ENCODE data around the gene ZNF142. TPM values are rescaled to one million over a fixed set of nuclear protein-coding genes. Genes with fewer than 3 reads are reported as not detected.

Gene ZNF142
- total and polyA plus RNA-seq, 9 of the 15 experiments (the other 6 are each of a cell fraction or from before 2014, with no cell fraction given): 0.50 to 26.1 (median 4.5) TPM

DNA sequence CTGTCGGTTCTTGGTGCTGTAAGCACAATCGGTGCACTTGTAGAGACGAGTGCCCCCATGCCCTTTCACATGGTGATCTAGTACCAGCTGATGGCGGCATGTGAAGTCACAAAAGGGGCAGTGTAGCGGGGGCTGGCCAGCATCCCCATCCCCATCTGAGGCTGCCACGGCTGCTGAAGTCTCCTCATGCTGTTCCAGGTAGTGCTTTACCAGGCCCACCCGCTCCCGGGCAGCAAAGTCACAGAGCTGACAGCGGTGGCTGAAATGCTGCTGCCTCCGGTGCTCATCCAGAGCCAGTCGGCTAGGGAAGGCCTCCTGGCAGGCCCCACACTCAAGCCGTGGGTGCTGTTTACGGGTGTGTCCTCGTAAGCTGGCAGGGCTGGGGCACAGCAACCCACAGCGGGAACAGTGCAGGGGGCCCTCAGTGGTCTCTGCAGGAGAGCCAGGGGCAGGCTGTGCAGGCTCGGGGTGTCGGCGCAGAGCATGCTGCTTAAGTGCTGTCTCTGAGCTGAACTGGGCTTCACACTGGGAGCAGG is 17.2 kb downstream of the ZNF142 start:
- no TSS peak for BruUV-seq (replicated peaks)
- Histone ChIP-seq H2AFZ (ENCODE audit: low read depth, low read length) (no peak overlapping the region), H3K36me3 (ENCODE audit: control insufficient read depth, insufficient read depth, low read length) (peaks cover 82% of the 10 kb centered on the region; the same call in 2 of the 3 replicates), H3K9me3 (replicated peaks; ENCODE audit: control insufficient read depth, insufficient read depth, low read depth, low read length) (no peaks in the 10 kb centered on the region), H4K20me1 (replicated peaks; ENCODE audit: control insufficient read depth, insufficient read depth, low read length) (no peaks in the 10 kb centered on the region), H3K27ac (ENCODE audit: extremely low read depth, low read depth, low read length) (no peak overlapping the region), H3K9me1 (ENCODE audit: control insufficient read depth, insufficient read depth, low read length) (no peaks in the 10 kb centered on the region), H3K4me1 (replicated peaks in 1 of 2; ENCODE audit: control insufficient read depth in 2 of 2, insufficient read depth in 2 of 2, low read length in 2 of 2) (no peaks in the 10 kb centered on the region), H3K79me2 (ENCODE audit: control insufficient read depth, insufficient read depth, low read length) (no peaks in the 10 kb centered on the region), H3K9ac (ENCODE audit: insufficient read depth in 1 of 2, low read depth in 2 of 2, low read length in 2 of 2) (peak overlapping the region in 1 of 2 experiments; percentile 35; a peak in 1 of 4 replicates), H3K27me3 (ENCODE audit: control insufficient read depth in 2 of 2, insufficient read depth in 2 of 2, low read length in 2 of 2) (no peaks in the 10 kb centered on the region), H3K4me2 (ENCODE audit: insufficient read depth, low read length) (no peak overlapping the region), H3K4me3 (no peak overlapping the region)
- TF ChIP-seq HIVEP1 (CRISPR knock-in tag; IDR thresholded peaks at IDR 0.05) (no peak), POLR2G (IDR thresholded peaks at IDR 0.05; ENCODE audit: low read depth, low read length) (peak; percentile 52)
- intact Hi-C loops (cut with micrococcal nuclease) (loop anchor here (10.0 kb wide), 2 partner anchors 237 to 367 kb away; partner anchors contain the start of genes AAMP and PNKD), in situ Hi-C loops (cut with MboI) (no loop called here)
- DNase-seq (ENCODE audit: extremely low read depth in 1 of 4, low spot score in 3 of 4): no peak
- CTCF ChIA-PET (ENCODE audit: low intra/inter-chr PET ratio): no interaction called here
- WGBS (ENCODE audit: insufficient coverage, low coverage, missing lambda C conversion rate): 97% methylated on average over 15 of the region's 18 CpGs
- POLR2A ChIA-PET: interaction anchor here (0.5 kb wide), 1 partner anchor 110 kb away, joined by 4 read pairs; no protein-coding TSS in a partner anchor
- no peak for FAIRE-seq
- no peak for ATAC-seq

DNA sequence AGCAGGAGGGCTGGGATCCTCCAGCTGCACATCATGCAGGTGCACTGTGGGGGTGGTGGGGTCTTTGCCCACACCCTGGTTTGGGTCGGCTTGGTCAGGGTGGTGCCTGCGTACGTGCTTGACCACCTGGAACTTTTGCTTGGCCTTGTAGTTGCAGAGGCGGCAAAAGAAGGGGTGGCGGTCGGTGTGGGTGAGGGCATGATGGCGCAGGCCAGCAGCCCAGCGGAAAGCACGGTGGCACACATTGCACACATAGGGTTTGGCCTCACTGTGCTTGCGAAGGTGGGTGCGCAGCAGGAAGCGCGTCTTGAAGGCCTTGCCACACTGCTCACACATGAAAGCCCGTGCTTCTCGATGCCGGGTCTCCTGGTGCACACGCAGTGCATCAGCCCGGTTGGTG is 21.1 kb downstream of the ZNF142 start:
- H3K9me1 ChIP-seq (ENCODE audit: control insufficient read depth, insufficient read depth, low read length): no peaks in the 10 kb centered on the region
- no peak overlapping the region for H3K4me3 ChIP-seq
- H3K36me3 ChIP-seq (ENCODE audit: control insufficient read depth, insufficient read depth, low read length): peaks cover 79% of the 10 kb centered on the region; the same call in 2 of the 3 replicates
- ChIA-PET POLR2A (no interaction called here), CTCF (ENCODE audit: low intra/inter-chr PET ratio) (no interaction called here)
- ATAC-seq (no peak), FAIRE-seq (no peak), DNase-seq (ENCODE audit: extremely low read depth in 1 of 4, low spot score in 3 of 4) (no peak)
- in situ Hi-C loops (cut with MboI): no loop called here
- intact Hi-C loops (cut with micrococcal nuclease): no loop called here
- TF ChIP-seq POLR2G (IDR thresholded peaks at IDR 0.05; ENCODE audit: low read depth, low read length) (0 out of 2 replicates have a peak, but pooled peaks have one; percentile 23), ZC3H8 (IDR thresholded peaks at IDR 0.05) (no peak)
- 98% methylated on average over 10 of the region's 18 CpGs for WGBS (ENCODE audit: insufficient coverage, low coverage, missing lambda C conversion rate)
- no peaks in the 10 kb centered on the region for H4K20me1 ChIP-seq (replicated peaks; ENCODE audit: control insufficient read depth, insufficient read depth, low read length)
- BruUV-seq (replicated peaks): no TSS peak
- no peaks in the 10 kb centered on the region for H3K79me2 ChIP-seq (ENCODE audit: control insufficient read depth, insufficient read depth, low read length)
- H3K4me1 ChIP-seq (replicated peaks in 1 of 2; ENCODE audit: control insufficient read depth in 2 of 2, insufficient read depth in 2 of 2, low read length in 2 of 2): no peaks in the 10 kb centered on the region
- H2AFZ ChIP-seq (ENCODE audit: low read depth, low read length): no peak overlapping the region
- no peaks in the 10 kb centered on the region for H3K27me3 ChIP-seq (ENCODE audit: control insufficient read depth in 2 of 2, insufficient read depth in 2 of 2, low read length in 2 of 2)
- no peak overlapping the region; a peak in 1 of 4 replicates for H3K9ac ChIP-seq (ENCODE audit: insufficient read depth in 1 of 2, low read depth in 2 of 2, low read length in 2 of 2)
- no peak overlapping the region for H3K27ac ChIP-seq (ENCODE audit: extremely low read depth, low read depth, low read length)
- no peak overlapping the region for H3K4me2 ChIP-seq (ENCODE audit: insufficient read depth, low read length)
- no peaks in the 10 kb centered on the region for H3K9me3 ChIP-seq (replicated peaks; ENCODE audit: control insufficient read depth, insufficient read depth, low read depth, low read length)

All from K562 (cell line).